ENCODE measurements around the gene POLR2B.

The POLR2B gene

GRCh38 chr4:57065730-57066482, 87.2 kb downstream of the POLR2B start:
- Histone ChIP-seq H3K4me3 (ENCODE audit: low read length in 2 of 2) (peak overlapping the region in 1 of 2 donors; percentile 40), H3K36me3 (ENCODE audit: control insufficient read depth in 2 of 2, insufficient read depth in 2 of 2, low read length in 2 of 2) (no peaks in the 10 kb centered on the region), H3K4me1 (ENCODE audit: control insufficient read depth, insufficient read depth, low read length) (peaks cover 32% of the 10 kb centered on the region), H3K9ac (ENCODE audit: low read length in 2 of 2) (no peak overlapping the region), H3K9me3 (ENCODE audit: control insufficient read depth in 2 of 2, low read length in 2 of 2) (no peaks in the 10 kb centered on the region), H3K27me3 (ENCODE audit: control insufficient read depth in 1 of 2, insufficient read depth in 2 of 2, low read length in 2 of 2) (no peaks in the 10 kb centered on the region), H3K27ac (ENCODE audit: low read length) (peak overlapping the region; percentile 62)

- peaks cover 29% of the 10 kb centered on the region for H3K4me1 ChIP-seq (ENCODE audit: control insufficient read depth, insufficient read depth, low read length)
- H3K36me3 ChIP-seq (ENCODE audit: control insufficient read depth in 2 of 2, insufficient read depth in 2 of 2, low read length in 2 of 2) = no peaks in the 10 kb centered on the region
- H3K27me3 ChIP-seq (ENCODE audit: control insufficient read depth in 1 of 2, insufficient read depth in 2 of 2, low read length in 2 of 2) = no peaks in the 10 kb centered on the region
- H3K27ac ChIP-seq (ENCODE audit: low read length) = peak overlapping the region; percentile 60
- H3K9ac ChIP-seq (ENCODE audit: low read length in 2 of 2) = no peak overlapping the region
- H3K4me3 ChIP-seq (ENCODE audit: low read length in 2 of 2) = no peak overlapping the region
- H3K9me3 ChIP-seq (ENCODE audit: control insufficient read depth in 2 of 2, low read length in 2 of 2) = no peaks in the 10 kb centered on the region
These were observed 89.7 kb downstream of the POLR2B start for GRCh38 chr4:57068237-57068981.

- Histone ChIP-seq H3K27ac (ENCODE audit: low read length) (no peak overlapping the region), H3K36me3 (ENCODE audit: control insufficient read depth in 2 of 2, insufficient read depth in 2 of 2, low read length in 2 of 2) (no peaks in the 10 kb centered on the region), H3K4me1 (ENCODE audit: control insufficient read depth, insufficient read depth, low read length) (peaks cover 29% of the 10 kb centered on the region), H3K9me3 (ENCODE audit: control insufficient read depth in 2 of 2, low read length in 2 of 2) (no peaks in the 10 kb centered on the region), H3K27me3 (ENCODE audit: control insufficient read depth in 1 of 2, insufficient read depth in 2 of 2, low read length in 2 of 2) (no peaks in the 10 kb centered on the region), H3K4me3 (ENCODE audit: low read length in 2 of 2) (no peak overlapping the region), H3K9ac (ENCODE audit: low read length in 2 of 2) (no peak overlapping the region)
These were observed 91.8 kb downstream of the POLR2B start for GRCh38 chr4:57070461-57070860.

GRCh38 chr4:57071326-57071725, 92.6 kb downstream of the POLR2B start:
- H3K4me1 ChIP-seq (ENCODE audit: control insufficient read depth, insufficient read depth, low read length) = peaks cover 23% of the 10 kb centered on the region
- no peak overlapping the region for H3K4me3 ChIP-seq (ENCODE audit: low read length in 2 of 2)
- no peaks in the 10 kb centered on the region for H3K27me3 ChIP-seq (ENCODE audit: control insufficient read depth in 1 of 2, insufficient read depth in 2 of 2, low read length in 2 of 2)
- no peak overlapping the region for H3K27ac ChIP-seq (ENCODE audit: low read length)
- no peak overlapping the region for H3K9ac ChIP-seq (ENCODE audit: low read length in 2 of 2)
- no peaks in the 10 kb centered on the region for H3K9me3 ChIP-seq (ENCODE audit: control insufficient read depth in 2 of 2, low read length in 2 of 2)
- peaks cover 0 to 2% of the 10 kb centered on the region in 2 donors for H3K36me3 ChIP-seq (ENCODE audit: control insufficient read depth in 2 of 2, insufficient read depth in 2 of 2, low read length in 2 of 2)

GRCh38 chr4:57073559-57073958, 94.9 kb downstream of the POLR2B start:
- H3K4me3 ChIP-seq (ENCODE audit: low read length in 2 of 2) = no peak overlapping the region
- no peak overlapping the region for H3K9ac ChIP-seq (ENCODE audit: low read length in 2 of 2)
- peaks cover 30% of the 10 kb centered on the region for H3K4me1 ChIP-seq (ENCODE audit: control insufficient read depth, insufficient read depth, low read length)
- peaks cover 0 to 2% of the 10 kb centered on the region in 2 donors for H3K36me3 ChIP-seq (ENCODE audit: control insufficient read depth in 2 of 2, insufficient read depth in 2 of 2, low read length in 2 of 2)
- no peaks in the 10 kb centered on the region for H3K9me3 ChIP-seq (ENCODE audit: control insufficient read depth in 2 of 2, low read length in 2 of 2)
- no peak overlapping the region for H3K27ac ChIP-seq (ENCODE audit: low read length)
- H3K27me3 ChIP-seq (ENCODE audit: control insufficient read depth in 1 of 2, insufficient read depth in 2 of 2, low read length in 2 of 2) = no peaks in the 10 kb centered on the region

- H3K27ac ChIP-seq (ENCODE audit: low read length) = peak overlapping the region; percentile 37
- peaks cover 0 to 2% of the 10 kb centered on the region in 2 donors for H3K36me3 ChIP-seq (ENCODE audit: control insufficient read depth in 2 of 2, insufficient read depth in 2 of 2, low read length in 2 of 2)
- no peak overlapping the region for H3K4me3 ChIP-seq (ENCODE audit: low read length in 2 of 2)
- H3K9me3 ChIP-seq (ENCODE audit: control insufficient read depth in 2 of 2, low read length in 2 of 2) = no peaks in the 10 kb centered on the region
- H3K4me1 ChIP-seq (ENCODE audit: control insufficient read depth, insufficient read depth, low read length) = peaks cover 34% of the 10 kb centered on the region
- H3K9ac ChIP-seq (ENCODE audit: low read length in 2 of 2) = no peak overlapping the region
- no peaks in the 10 kb centered on the region for H3K27me3 ChIP-seq (ENCODE audit: control insufficient read depth in 1 of 2, insufficient read depth in 2 of 2, low read length in 2 of 2)
These were observed 96.0 kb downstream of the POLR2B start for GRCh38 chr4:57074744-57075143.

- no peak overlapping the region for H3K4me3 ChIP-seq (ENCODE audit: low read length in 2 of 2)
- no peaks in the 10 kb centered on the region for H3K27me3 ChIP-seq (ENCODE audit: control insufficient read depth in 1 of 2, insufficient read depth in 2 of 2, low read length in 2 of 2)
- H3K4me1 ChIP-seq (ENCODE audit: control insufficient read depth, insufficient read depth, low read length) = peaks cover 38% of the 10 kb centered on the region
- no peak overlapping the region for H3K9ac ChIP-seq (ENCODE audit: low read length in 2 of 2)
- H3K27ac ChIP-seq (ENCODE audit: low read length) = no peak overlapping the region
- H3K36me3 ChIP-seq (ENCODE audit: control insufficient read depth in 2 of 2, insufficient read depth in 2 of 2, low read length in 2 of 2) = peaks cover 0 to 2% of the 10 kb centered on the region in 2 donors
- H3K9me3 ChIP-seq (ENCODE audit: control insufficient read depth in 2 of 2, low read length in 2 of 2) = no peaks in the 10 kb centered on the region
These were observed 96.7 kb downstream of the POLR2B start for GRCh38 chr4:57075367-57075766.

- Histone ChIP-seq H3K9ac (ENCODE audit: low read length in 2 of 2) (no peak overlapping the region), H3K36me3 (ENCODE audit: control insufficient read depth in 2 of 2, insufficient read depth in 2 of 2, low read length in 2 of 2) (peaks cover 0 to 2% of the 10 kb centered on the region in 2 donors), H3K4me3 (ENCODE audit: low read length in 2 of 2) (no peak overlapping the region), H3K27ac (ENCODE audit: low read length) (peak overlapping the region; percentile 11), H3K4me1 (ENCODE audit: control insufficient read depth, insufficient read depth, low read length) (peaks cover 46% of the 10 kb centered on the region), H3K9me3 (ENCODE audit: control insufficient read depth in 2 of 2, low read length in 2 of 2) (no peaks in the 10 kb centered on the region), H3K27me3 (ENCODE audit: control insufficient read depth in 1 of 2, insufficient read depth in 2 of 2, low read length in 2 of 2) (no peaks in the 10 kb centered on the region)
These were observed 98.0 kb downstream of the POLR2B start for GRCh38 chr4:57076646-57077045.

GRCh38 chr4:57077550-57078343, 99.1 kb downstream of the POLR2B start:
- H3K4me3 ChIP-seq (ENCODE audit: low read length in 2 of 2) = no peak overlapping the region
- H3K4me1 ChIP-seq (ENCODE audit: control insufficient read depth, insufficient read depth, low read length) = peaks cover 51% of the 10 kb centered on the region
- H3K27ac ChIP-seq (ENCODE audit: low read length) = peak overlapping the region; percentile 42
- H3K27me3 ChIP-seq (ENCODE audit: control insufficient read depth in 1 of 2, insufficient read depth in 2 of 2, low read length in 2 of 2) = no peaks in the 10 kb centered on the region
- H3K36me3 ChIP-seq (ENCODE audit: control insufficient read depth in 2 of 2, insufficient read depth in 2 of 2, low read length in 2 of 2) = peaks cover 0 to 2% of the 10 kb centered on the region in 2 donors
- no peak overlapping the region for H3K9ac ChIP-seq (ENCODE audit: low read length in 2 of 2)
- no peaks in the 10 kb centered on the region for H3K9me3 ChIP-seq (ENCODE audit: control insufficient read depth in 2 of 2, low read length in 2 of 2)

- H3K4me1 ChIP-seq (ENCODE audit: control insufficient read depth, insufficient read depth, low read length) = peaks cover 57% of the 10 kb centered on the region
- peak overlapping the region; percentile 45 to 54 for H3K4me3 ChIP-seq (ENCODE audit: low read length in 2 of 2)
- no peaks in the 10 kb centered on the region for H3K9me3 ChIP-seq (ENCODE audit: control insufficient read depth in 2 of 2, low read length in 2 of 2)
- H3K27ac ChIP-seq (ENCODE audit: low read length) = peak overlapping the region; percentile 42
- H3K27me3 ChIP-seq (ENCODE audit: control insufficient read depth in 1 of 2, insufficient read depth in 2 of 2, low read length in 2 of 2) = no peaks in the 10 kb centered on the region
- H3K36me3 ChIP-seq (ENCODE audit: control insufficient read depth in 2 of 2, insufficient read depth in 2 of 2, low read length in 2 of 2) = peaks cover 0 to 2% of the 10 kb centered on the region in 2 donors
- no peak overlapping the region for H3K9ac ChIP-seq (ENCODE audit: low read length in 2 of 2)
These were observed 100.2 kb downstream of the POLR2B start for GRCh38 chr4:57078685-57079521.

Data from stomach smooth muscle (tissue), 2 donors.